Measurements from ENCODE around the gene SPTAN1.
A peak's percentile ranks its signal among the peaks of the same experiment; 100 is the strongest.
"Not testable (repeated sequence)": the region's sequence is repeated elsewhere in the genome, so short reads cannot be mapped to it uniquely, and the experiment has no call there.

The SPTAN1 gene

DNA sequence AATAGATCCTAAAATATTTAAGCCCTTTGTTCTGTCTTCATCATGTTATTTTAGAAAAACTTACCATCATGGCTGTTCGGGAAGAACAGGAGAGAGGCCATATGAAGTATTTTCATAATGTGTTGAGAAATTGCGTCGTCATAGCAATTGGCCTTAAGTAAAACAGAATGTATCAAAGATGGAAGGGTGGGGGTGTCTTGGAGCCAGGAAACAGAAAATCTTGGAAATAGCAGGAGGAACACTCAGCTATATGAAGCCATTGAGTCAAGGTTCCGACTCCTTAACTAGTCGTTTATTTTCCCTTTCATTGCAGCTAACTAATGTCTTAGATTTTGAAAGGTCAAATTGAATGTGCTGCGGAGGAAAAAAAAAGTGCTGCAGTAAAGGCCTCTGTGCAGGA, 1.3 kb downstream of the SPTAN1 start:
- DNase-seq: peak; percentile 70

DNA sequence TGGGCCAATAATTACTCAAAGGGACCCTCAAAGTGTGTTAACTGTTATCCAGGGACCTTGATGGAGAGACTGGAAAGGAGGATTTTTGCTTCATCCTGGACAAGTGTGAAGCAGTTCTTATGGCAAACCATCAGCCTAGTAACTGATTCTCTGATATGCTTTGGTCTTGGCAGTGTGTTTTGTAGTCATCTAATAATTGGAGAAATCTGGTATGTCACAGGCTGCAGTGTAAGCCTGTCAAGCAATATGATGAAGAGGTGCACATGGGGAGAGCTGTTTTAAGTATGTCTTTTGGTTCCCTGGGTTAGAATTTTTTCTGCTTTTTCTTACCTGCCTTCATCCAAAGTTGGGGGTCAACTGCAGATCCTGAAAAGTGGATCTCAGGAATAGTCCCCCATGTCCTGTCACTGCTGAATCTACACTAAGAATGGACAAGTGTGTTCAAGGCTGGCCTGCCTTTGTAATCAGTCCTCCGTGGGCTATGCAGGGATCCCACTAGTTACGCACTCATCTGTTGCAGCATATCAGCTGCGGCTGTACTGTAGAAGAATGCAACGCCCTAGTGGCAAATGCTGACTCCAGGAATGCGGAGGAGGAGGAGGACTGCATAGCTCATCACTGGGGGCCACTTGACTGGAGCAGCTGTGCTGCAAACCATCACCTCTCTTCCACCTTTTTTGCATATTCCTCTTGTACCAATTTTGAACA, 1.9 kb downstream of the SPTAN1 start:
- peak; percentile 89 for DNase-seq

DNA sequence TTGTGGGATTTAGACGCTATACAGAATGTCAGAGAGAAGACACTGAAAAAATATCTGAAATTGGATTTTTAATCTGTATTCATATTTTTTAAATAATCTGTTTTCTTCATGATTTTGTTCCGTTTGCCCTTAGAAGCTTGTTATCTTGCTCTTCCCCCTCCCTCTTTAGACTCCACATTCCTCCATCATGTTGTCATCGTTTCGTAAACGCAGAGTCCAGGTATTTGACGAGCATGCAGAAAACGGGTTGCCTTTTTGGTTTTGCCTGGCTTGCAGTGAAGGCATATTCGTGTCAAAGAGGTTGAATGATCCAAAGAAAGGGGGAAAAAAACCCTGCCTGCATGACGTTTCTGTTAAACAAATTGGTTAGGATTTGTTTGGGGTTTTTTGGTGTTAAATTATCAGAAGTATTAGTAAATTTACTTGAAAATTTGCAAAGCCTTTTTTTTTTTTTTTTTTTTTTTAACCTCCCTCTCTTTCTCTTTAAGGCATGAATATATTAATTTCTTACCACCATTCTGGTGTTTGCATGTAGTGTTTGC, 2.9 kb downstream of the SPTAN1 start:
- peak; percentile 69 for DNase-seq

DNA sequence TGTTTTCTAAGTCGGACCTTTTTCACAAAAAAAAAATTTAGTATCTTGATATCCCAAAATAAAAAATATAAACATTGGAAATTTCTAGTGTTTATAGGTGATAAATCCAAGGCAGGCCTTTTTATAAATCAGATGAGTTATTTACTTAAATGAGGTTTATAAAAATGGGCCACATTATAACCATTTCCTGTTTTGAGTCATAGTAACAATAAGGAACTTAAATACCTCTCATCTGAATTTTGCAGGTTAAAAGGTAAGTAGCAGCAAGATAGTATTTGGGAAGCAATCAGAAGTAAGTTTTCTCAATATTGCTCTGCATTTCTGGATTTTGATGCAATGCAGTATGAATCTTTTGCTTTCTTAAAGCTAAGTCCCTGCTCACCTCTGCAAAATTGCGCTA, 3.9 kb downstream of the SPTAN1 start:
- no peak for DNase-seq

DNA sequence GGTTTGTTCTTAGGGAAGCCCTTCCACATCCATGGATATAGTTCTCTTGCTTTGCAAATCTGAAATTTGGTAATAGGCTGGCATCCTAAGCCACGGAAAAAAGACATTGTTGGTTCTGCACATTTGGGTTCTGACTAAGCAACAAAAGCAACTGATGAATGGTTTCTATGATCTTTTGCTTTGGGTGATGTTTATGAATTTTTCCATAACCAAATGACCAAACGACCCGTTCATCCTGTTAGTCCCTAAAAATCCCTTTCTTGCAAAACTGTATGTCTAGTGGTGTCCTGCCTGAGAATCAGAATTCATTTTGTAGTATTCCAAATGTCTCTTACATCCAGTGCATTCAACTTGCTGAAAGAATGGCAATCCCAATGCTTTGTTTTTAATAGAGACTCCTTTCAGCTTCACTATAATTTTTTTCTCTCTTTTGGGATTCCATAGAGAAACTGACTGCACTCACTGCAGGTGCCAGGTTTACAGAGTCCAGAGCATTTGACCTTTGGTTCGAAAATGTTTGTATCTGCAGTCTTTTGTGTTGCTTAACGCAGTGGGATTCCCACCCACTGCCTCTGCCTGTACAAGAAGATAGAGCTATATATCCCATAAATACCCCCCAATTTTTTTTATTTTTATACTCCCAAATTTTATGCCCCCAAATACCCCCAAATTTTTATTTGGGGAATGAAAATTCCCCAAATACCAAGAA, 4.7 kb downstream of the SPTAN1 start:
- no peak for DNase-seq

DNA sequence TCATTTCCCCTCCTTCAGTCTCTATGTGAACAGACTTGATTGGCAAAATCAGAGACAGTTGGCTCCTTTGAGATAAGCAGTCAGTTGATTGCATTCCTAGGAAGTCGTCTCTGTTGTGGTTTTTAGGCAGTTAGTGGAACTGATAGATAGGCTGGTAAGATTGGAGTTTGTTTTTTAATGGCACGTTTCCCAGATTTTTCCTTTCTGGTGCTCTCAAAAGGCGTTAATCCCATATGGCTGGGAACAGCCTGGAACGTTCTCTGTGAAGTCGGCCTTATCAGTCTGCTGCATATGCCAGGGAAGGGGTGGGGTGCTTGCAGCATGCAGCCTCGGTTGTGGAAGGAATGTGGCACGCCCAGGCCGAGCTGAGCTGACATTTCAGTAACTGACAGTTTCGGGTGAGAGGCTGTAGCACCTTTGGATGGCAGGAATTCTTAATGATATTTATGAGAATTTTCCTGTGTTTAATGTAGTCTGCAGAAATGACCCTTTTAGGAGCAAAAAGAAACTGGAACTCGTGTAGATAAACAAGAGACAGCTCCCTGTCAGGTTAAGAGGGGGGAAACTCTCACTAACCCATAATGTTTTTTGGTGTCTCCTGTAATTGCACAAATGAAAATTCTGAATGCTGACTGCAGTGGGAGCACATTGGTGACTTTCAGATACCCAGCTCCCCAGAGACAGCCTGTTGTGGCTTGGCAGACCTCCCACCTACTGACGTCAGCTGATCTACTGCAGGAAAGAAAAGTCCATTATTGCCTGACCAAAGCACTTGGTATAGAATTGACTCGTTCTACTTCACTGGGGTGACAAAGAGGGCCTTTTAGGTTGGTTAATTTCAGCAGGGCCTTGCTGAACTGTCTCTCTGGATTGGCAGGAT, 6.3 kb downstream of the SPTAN1 start:
- peak; percentile 87 for DNase-seq

DNA sequence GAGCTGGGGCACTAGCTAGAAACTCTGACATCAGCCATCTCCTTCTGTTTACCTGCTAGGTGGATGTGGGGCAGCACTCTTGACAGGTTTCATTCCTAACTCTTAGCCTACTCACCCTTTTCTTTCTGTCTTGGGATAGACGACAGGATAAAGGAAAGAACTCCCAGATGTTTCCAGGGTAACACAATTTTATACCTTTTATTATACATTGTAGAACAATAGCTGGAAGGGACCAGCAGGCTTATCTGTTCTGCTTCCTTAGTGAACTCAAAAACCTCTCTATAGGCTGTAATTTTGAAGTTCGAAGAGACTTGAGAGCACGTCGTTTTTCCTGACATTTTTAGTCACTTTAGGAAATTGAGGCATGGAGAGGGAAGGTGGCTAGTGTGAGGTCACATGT, 13.2 kb downstream of the SPTAN1 start:
- DNase-seq: no peak

DNA sequence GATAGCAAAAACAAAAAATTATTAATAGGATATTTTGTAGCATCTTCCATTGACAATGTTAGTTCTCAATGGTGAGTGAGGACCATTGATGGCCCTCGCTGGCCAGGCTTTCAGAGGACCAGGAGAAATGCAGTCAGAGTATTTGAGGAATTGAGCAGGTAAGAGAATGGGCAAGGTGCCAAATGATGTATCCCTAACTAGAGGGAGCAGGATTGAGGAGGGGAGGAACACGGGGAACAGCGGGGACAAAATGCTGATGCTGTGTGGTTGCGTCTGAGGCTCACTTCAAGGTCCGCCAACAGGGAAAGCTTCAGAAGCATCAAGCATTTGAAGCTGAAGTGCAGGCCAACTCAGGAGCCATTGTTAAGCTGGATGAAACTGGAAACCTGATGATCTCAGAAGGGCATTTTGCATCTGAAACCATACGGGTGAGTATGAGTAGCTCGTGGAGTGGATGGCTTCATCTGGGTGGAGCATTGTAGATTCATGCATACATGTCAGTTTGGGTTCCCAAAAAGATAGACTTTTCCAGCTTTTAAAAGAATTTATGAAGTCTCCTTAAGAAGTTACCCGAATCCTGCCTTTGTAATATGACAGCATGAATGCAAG, 16.2 kb downstream of the SPTAN1 start:
- DNase-seq: no peak

DNA sequence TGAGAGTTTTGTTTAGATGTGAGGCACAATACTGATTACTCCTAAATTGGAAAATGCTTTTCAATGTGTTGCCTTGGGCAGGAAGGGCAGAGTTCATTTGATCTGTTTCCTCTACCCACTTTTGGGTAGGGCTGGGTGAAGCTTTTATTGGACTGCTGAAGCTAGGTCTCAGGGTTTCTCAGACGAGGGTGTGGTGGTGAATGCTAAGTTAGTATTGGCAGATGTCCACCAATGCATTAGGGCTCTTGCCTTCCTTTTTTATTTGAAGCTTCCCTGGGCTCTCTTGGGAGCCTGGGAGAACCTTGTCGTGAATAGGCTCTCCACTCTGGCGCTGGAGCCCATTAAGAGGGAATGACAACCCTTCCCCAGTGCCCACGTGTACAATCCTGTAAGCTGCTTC, 23.1 kb downstream of the SPTAN1 start:
- peak; percentile 78 for DNase-seq

DNA sequence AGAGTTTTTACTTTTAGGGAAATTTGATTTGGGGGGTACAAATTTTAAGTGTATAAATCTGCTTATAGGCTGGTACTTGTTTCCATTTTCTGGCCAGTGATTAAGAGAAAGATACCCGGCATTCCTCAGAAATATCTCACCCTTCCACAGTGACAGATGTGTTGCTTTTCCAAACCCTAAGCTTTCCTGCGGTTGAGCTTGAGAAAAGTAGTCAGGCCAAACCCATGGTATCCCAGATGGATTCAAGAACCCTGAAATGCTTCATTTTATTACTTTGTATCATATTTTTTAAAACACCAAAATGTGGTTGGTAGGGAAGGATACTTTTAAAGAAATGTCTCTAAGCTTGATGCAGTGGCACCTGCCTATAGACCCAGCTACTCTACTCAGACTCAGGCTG, 23.5 kb downstream of the SPTAN1 start:
- peak; percentile 54 for DNase-seq

DNA sequence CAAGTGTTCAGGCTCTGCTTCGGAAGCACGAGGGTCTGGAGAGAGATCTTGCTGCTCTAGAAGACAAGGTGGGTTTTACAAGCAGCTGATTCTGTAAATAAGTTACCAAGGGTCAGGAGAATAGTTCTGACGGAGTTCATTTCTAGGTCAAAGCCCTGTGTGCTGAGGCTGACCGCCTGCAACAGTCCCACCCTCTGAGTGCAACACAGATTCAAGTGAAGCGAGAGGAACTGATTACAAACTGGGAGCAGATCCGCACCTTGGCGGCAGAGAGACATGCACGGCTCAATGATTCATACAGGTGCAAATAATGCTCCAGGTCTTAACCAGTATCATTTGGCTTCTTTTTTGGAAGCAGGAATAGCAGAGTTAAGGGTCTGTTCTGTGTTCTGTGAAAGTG, 24.8 kb downstream of the SPTAN1 start:
- no peak for DNase-seq

DNA sequence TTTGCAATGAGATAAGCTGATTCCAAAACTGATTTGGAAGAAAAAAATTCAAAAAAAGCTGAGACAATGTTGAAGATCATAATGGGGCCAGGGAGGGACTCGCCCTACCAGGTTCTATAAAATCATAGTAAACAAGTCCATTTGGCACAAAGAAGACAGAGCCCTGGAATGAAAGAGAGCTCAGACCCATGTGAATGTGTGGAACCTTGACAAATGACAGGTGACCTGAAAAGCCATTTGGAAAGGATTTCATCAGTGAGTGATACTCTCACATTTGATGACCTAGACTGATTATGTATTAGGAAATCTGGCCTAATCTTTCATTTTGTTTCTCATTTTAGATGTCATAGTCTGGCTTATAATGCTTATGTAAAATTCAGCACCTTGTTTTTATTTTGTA, 26.8 kb downstream of the SPTAN1 start:
- no peak for DNase-seq

DNA sequence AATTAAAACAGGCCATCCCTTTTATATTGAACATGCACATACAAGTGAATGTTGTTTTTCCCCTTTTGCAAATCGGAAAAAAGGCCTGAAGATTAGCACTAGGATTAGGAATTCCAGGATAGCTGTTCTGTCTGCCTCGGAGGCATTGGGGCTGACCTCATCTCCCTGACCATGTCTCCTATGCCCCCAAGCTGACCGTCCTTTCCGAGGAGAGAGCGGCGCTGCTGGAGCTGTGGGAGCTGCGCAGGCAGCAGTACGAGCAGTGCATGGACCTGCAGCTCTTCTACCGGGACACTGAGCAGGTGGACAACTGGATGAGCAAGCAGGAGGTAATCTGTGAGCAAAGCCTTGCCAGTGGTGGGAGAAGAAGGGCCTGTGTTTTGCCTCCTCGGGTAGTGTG, 28.3 kb downstream of the SPTAN1 start:
- no peak for DNase-seq

DNA sequence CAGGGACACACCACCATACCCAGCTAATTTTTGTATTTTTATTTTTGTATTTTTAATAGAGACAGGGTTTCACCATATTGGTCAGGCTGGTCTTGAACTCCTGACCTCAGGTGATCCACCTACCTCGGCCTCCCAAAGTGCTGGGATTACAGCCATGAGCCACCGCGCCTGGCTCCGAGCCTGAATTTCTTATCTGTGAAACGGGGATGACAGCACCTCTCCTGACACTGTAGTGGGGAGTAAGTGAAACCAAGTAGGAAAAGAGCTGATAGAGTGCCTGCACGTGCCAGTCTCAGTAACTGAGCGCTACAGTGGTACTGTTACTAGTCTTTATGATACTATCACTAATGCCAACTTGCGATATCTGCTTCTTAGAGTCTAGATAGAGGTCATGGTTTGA, 32.8 kb downstream of the SPTAN1 start:
- not testable (repeated sequence) for DNase-seq

DNA sequence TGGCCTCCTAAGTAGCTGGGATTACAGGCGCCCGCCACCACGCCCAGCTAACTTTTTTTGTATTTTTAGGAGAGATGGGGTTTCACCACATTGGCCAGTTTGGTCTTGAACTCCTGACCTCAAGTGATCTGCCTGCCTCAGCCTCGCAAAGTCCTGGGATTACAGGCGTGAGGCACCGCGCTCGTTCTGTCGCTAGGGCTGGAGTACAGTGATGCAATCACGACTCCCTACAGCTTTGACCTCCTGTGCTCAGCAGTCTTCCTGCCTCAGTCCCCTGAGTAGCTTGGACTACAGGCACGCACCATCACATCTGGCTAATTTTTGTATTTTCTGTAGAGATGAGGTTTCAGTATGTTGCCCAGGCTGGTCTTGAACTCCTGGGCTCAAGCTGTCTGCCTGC, 34.5 kb downstream of the SPTAN1 start:
- DNase-seq: not testable (repeated sequence)

DNA sequence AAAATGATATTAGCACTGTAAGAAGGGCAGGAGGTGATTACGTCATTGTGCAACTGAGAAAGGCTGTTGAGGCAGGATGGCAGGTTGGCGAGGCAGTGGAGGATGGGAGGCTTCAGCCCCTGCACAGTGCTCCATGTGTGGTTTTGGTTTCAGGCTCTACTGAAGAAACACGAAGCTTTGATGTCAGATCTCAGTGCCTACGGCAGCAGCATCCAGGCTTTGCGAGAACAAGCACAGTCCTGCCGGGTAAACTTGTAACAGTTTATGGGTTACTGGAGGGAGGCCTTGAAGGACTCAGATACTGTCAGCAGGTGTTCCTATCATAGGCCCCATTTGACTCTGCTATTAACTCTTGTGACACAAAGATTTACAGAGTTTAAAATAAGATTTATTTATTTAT, 35.1 kb downstream of the SPTAN1 start:
- DNase-seq: no peak

DNA sequence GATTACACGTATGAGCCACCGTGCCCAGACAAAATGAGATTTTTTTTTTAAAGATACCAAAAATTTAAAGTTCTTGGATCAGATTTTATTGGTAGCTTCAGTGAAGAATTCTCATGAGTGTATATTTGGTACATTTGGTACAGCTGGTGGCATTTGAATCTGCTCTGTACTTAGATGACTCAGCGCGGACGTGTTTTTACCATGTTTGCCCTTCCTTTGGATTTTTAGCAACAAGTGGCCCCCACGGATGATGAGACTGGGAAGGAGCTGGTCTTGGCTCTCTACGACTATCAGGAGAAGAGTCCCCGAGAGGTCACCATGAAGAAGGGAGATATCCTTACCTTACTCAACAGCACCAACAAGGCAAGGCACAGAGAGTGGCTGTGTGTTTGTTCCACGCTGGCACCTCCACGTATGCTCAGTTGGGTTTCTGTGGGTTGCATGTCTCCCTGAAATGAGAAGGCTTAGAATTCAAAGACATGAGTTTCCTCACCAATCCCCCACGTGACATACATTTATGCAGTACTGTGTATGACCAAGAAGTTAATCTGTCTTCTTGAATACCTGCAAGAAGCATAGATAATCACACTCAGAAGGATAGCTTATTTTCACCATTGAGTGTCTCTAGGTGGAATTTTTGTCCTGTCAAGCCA, 36.3 kb downstream of the SPTAN1 start:
- no peak for DNase-seq

DNA sequence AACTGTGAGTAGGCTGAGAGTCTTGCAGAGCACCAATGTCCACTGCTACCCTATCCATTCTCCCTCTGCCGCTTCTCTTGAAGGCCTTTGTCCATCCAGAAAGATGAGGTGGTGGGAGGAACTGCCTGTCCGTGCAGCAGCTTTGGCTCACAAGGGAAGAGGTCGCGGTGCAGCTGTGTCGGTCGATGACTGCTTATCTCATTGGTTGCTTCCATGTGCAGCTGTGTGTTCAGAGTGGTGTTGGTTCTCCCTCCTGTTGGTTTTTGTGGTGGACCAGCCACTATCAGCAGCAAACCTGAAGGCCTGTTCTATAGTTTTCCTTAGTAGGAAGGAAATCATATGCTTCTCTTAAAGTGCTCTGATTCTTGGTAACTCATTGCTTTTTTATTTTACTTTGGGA, 40.7 kb downstream of the SPTAN1 start:
- DNase-seq: no peak

DNA sequence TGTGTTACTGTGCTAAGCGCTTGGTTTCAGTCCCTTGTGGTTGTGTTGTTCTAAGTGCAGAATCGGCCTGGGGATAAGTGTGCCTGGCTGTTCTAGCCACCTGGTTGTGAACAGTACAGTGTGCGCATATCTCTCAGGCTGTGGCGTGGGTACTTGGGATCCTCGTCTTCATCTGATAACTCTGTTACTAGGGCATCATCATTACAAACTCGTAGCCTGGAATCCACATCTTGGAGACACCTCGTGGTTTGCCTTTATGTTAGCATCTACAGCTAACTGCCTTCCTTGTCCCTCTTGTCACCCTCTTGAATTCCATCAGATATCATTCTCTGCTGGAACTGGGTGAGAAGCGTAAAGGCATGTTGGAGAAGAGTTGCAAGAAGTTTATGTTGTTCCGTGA, 41.5 kb downstream of the SPTAN1 start:
- no peak for DNase-seq

DNA sequence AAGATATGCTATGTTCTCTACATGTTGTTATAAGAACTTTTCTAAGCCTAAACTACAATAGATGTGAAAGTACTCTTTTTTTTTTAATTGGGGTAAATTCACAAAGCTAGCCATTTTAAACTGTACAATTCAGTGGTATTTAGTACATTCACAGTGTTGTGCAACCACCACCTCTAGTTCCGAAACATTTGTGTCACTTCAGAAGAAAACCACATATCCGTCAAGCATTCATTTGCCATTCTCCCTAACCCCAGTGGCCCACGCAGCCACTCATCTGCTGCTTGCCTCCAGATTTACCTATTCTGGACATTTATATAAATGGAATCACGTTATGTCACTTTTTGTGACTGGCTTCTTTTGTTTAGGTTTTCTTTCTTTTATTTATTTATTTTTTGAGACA, 43.1 kb downstream of the SPTAN1 start:
- no peak for DNase-seq

DNA sequence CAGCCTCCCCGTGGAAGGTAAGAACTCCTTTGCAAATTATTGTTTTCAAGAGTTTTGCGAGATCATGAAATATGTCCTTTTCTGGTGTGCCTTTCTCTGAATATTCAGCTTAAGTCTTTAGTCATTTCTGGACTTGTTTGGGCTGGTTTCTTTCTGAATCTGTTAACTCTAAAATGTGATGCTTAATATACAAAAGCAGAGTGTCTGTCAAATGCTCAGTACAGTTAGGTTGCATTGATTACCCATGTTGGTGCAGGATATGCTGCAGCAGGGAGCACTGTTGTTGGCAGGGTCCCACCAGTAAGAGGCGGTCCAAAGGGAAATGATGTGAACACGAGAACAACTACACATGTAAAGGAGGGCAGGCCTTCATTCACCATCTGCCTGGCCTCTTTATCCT, 47.7 kb downstream of the SPTAN1 start:
- DNase-seq: no peak

DNA sequence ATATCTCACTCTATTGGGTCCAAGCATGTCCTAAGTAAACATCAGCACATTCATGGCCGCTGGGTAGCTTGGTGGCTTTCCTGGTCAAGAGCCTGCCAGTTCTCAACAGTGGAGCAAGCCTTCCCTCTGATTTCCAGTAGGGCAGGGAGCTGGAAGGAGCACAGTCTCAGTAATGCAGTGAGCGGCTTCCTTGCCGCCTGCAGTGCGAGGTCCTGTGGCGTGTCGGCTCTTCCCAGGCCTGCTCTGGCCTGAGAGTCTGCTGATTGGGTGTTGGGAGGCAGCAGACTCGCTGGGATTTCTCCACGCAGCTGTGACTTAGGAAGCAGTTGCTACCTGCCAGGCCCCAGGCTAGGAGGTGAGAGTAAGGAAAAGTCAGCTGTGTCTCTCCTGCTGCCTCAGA, 51.3 kb downstream of the SPTAN1 start:
- DNase-seq: no peak
